ENCODE measurements around the gene SEMA3B. TPM values are rescaled to one million over a fixed set of nuclear protein-coding genes. Genes with fewer than 3 reads are reported as not detected.

SEMA3B gene
- 19.7 and 21.8 TPM in 2 replicates for total RNA-seq (2022)
- Bru-seq, nascent RNA: percentile 49 among the genes with signal in this experiment
- BruChase-seq, experiment 1, labeled RNA remaining after a 2-hour chase: percentile 58 among the genes with signal in this experiment
- percentile 63 among the genes with signal in this experiment for BruChase-seq, experiment 2, labeled RNA remaining after a 6-hour chase
- long read RNA-seq, transcript SEMA3B-204 (17 exons, 2,755 nt): major isoform, 7 of 25 reads
- long read RNA-seq, partial matches to known transcripts: 11 of 25 reads
- long read RNA-seq, other reads (novel, unspliced or antisense): 7 of 25 reads

GRCh38 chr3:50268703-50269451 lies at the start of gene SEMA3B:
SEMA3B (plus strand) TSS chr3:50269147; CDS start chr3:50269241, 94 bp downstream.
- H3K4me1 ChIP-seq: peaks cover 77% of the 10 kb centered on the region
- intact Hi-C loops (cut with micrococcal nuclease; ENCODE audit: unreplicated experiment): no loop called here

GRCh38 chr3:50219285-50219684 lies 49.7 kb upstream of the SEMA3B start:
- intact Hi-C loops (cut with micrococcal nuclease; ENCODE audit: unreplicated experiment): no loop called here
- no peak overlapping the region for H3K27ac Mint-ChIP-seq (ENCODE audit: unreplicated experiment)
- no peak overlapping the region for H3K4me3 ChIP-seq (ENCODE audit: low read depth, low read length)
- no peaks in the 10 kb centered on the region for H3K27me3 Mint-ChIP-seq (ENCODE audit: insufficient read depth, unreplicated experiment)
- H3K36me3 Mint-ChIP-seq (ENCODE audit: insufficient read depth, unreplicated experiment): peaks cover 6% of the 10 kb centered on the region
- H3K9me3 Mint-ChIP-seq (ENCODE audit: unreplicated experiment): no peaks in the 10 kb centered on the region
- DNase-seq: no peak
- no peak overlapping the region for H3K4me3 Mint-ChIP-seq (ENCODE audit: unreplicated experiment)
- no peaks in the 10 kb centered on the region for H3K27me3 ChIP-seq (replicated peaks; ENCODE audit: control insufficient read depth, insufficient read depth, low read length)
- no peaks in the 10 kb centered on the region for H3K4me1 Mint-ChIP-seq (ENCODE audit: low read depth, unreplicated experiment)
- CTCF ChIA-PET: no interaction called here
- H3K36me3 ChIP-seq (ENCODE audit: control insufficient read depth, insufficient read depth, low read length): peaks cover 1% of the 10 kb centered on the region; the same call in 1 of the 2 replicates
- no peaks in the 10 kb centered on the region for H3K9me3 ChIP-seq
- BruUV-seq (replicated peaks): no TSS peak
- POLR2A ChIA-PET: no interaction called here
- TF ChIP-seq, protein P1, sequence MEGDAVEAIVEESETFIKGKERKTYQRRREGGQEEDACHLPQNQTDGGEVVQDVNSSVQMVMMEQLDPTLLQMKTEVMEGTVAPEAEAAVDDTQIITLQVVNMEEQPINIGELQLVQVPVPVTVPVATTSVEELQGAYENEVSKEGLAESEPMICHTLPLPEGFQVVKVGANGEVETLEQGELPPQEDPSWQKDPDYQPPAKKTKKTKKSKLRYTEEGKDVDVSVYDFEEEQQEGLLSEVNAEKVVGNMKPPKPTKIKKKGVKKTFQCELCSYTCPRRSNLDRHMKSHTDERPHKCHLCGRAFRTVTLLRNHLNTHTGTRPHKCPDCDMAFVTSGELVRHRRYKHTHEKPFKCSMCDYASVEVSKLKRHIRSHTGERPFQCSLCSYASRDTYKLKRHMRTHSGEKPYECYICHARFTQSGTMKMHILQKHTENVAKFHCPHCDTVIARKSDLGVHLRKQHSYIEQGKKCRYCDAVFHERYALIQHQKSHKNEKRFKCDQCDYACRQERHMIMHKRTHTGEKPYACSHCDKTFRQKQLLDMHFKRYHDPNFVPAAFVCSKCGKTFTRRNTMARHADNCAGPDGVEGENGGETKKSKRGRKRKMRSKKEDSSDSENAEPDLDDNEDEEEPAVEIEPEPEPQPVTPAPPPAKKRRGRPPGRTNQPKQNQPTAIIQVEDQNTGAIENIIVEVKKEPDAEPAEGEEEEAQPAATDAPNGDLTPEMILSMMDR (IDR thresholded peaks at IDR 0.05; ENCODE audit: insufficient read depth in 1 of 2, low read depth in 1 of 2, low read length in 1 of 2, severe bottlenecking in 1 of 2, unreplicated experiment in 1 of 2): no peak
- no peaks in the 10 kb centered on the region for H3K4me1 ChIP-seq

More at GRCh38 chr3:50268703-50269451, at the start of gene SEMA3B:
- ChIA-PET POLR2A (interaction anchor here (0.6 to 1.0 kb wide), 2 partner anchors 54 to 68 kb away, joined by 4 to 6 read pairs; no protein-coding TSS in a partner anchor), CTCF (interaction anchor here (0.7 to 1.8 kb wide), 7 partner anchors 9 to 1563 kb away, joined by 3 to 10 read pairs (median 4); partner anchors contain the start of gene GNAI2)
- Histone ChIP-seq H3K36me3 (ENCODE audit: control insufficient read depth, insufficient read depth, low read length) (no peaks in the 10 kb centered on the region; the same call in none of the 2 replicates), H3K4me3 (ENCODE audit: low read depth, low read length) (peak within 1 kb of the TSS; percentile 33), H3K27me3 (replicated peaks; ENCODE audit: control insufficient read depth, insufficient read depth, low read length) (no peaks in the 10 kb centered on the region), H3K9me3 (no peaks in the 10 kb centered on the region)
- peaks cover 48% of the 10 kb centered on the region for H3K4me1 Mint-ChIP-seq (ENCODE audit: low read depth, unreplicated experiment)
- peak within 1 kb of the TSS; percentile 53 for H3K27ac Mint-ChIP-seq (ENCODE audit: unreplicated experiment)
- H3K9me3 Mint-ChIP-seq (ENCODE audit: unreplicated experiment): no peaks in the 10 kb centered on the region
- peak; percentile 46 to 74 for DNase-seq
- no peaks in the 10 kb centered on the region for H3K27me3 Mint-ChIP-seq (ENCODE audit: insufficient read depth, unreplicated experiment)
- TF ChIP-seq, protein P1 (IDR thresholded peaks at IDR 0.05; ENCODE audit: insufficient read depth in 1 of 2, low read depth in 1 of 2, low read length in 1 of 2, severe bottlenecking in 1 of 2, unreplicated experiment in 1 of 2): no peak
- BruUV-seq (replicated peaks): no TSS peak
- peak within 1 kb of the TSS; percentile 61 for H3K4me3 Mint-ChIP-seq (ENCODE audit: unreplicated experiment)
- H3K36me3 Mint-ChIP-seq (ENCODE audit: insufficient read depth, unreplicated experiment): peaks cover 13% of the 10 kb centered on the region

DNA sequence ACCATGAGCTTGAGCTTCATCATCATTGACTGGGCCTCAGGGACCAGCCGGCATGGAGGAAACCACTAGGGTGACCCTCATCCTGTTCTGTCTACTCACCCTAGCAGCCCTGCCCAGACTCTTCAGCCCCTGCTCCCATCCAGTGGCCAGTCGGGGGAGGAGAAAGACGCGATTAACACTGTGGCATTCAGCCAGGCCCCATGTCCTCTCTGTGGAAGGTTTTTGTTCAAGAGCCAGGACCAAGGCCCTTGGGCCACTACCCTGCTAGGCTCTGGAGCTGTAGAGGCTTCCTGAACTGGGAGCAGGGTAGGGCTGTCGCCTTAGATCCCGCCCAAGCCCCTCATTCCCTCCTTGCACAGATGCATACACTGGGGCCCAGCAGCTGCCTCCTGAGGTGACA lies 48.8 kb upstream of the SEMA3B start:
- POLR2A ChIA-PET: no interaction called here
- intact Hi-C loops (cut with micrococcal nuclease; ENCODE audit: unreplicated experiment): no loop called here
- Mint-ChIP-seq H3K36me3 (ENCODE audit: insufficient read depth, unreplicated experiment) (peaks cover 6% of the 10 kb centered on the region), H3K27ac (ENCODE audit: unreplicated experiment) (no peak overlapping the region), H3K9me3 (ENCODE audit: unreplicated experiment) (no peaks in the 10 kb centered on the region), H3K4me1 (ENCODE audit: low read depth, unreplicated experiment) (no peaks in the 10 kb centered on the region), H3K4me3 (ENCODE audit: unreplicated experiment) (no peak overlapping the region), H3K27me3 (ENCODE audit: insufficient read depth, unreplicated experiment) (no peaks in the 10 kb centered on the region)
- CTCF ChIA-PET: interaction anchor here (2.1 kb wide), 1 partner anchor 25 kb away, joined by 27 read pairs; no protein-coding TSS in a partner anchor
- BruUV-seq (replicated peaks): no TSS peak
- peaks cover 1% of the 10 kb centered on the region; the same call in 1 of the 2 replicates for H3K36me3 ChIP-seq (ENCODE audit: control insufficient read depth, insufficient read depth, low read length)
- DNase-seq: no peak
- H3K27me3 ChIP-seq (replicated peaks; ENCODE audit: control insufficient read depth, insufficient read depth, low read length): no peaks in the 10 kb centered on the region
- H3K4me3 ChIP-seq (ENCODE audit: low read depth, low read length): no peak overlapping the region
- H3K9me3 ChIP-seq: no peaks in the 10 kb centered on the region
- TF ChIP-seq, protein P1 (IDR thresholded peaks at IDR 0.05; ENCODE audit: insufficient read depth in 1 of 2, low read depth in 1 of 2, low read length in 1 of 2, severe bottlenecking in 1 of 2, unreplicated experiment in 1 of 2): no peak
- no peaks in the 10 kb centered on the region for H3K4me1 ChIP-seq

Data from Caco-2 (cell line).